CD4-positive, alpha-beta T cell treated with Interleukin-2 at 100 ng/mL for 4 hours (primary cell): Measurements from ENCODE around the gene NRSN2.

Experiments
- DNase-seq: peaks from one replicate; pipeline ENCODE4 v3.0.0-alpha.2; 2020; ENCODE audit warnings: low spot score

Gene NRSN2

GRCh38 chr20:346640-347316 lies at the start of gene NRSN2:
NRSN2 (plus strand) TSS chr20:347111; CDS start chr20:349644, 2,533 bp downstream.
- no peak for DNase-seq

- DNase-seq: peak; percentile 32
Observed at GRCh38 chr20:297925-298775, 48.8 kb upstream of the NRSN2 start.

GRCh38 chr20:298776-299391 lies 48.0 kb upstream of the NRSN2 start:
- DNase-seq: peak; percentile 10

- no peak for DNase-seq
Observed at GRCh38 chr20:300345-300990, 46.4 kb upstream of the NRSN2 start.

- DNase-seq: no peak
Observed at GRCh38 chr20:301886-302848, 44.7 kb upstream of the NRSN2 start.

GRCh38 chr20:305745-306144 lies 41.2 kb upstream of the NRSN2 start:
- DNase-seq: no peak

GRCh38 chr20:308427-309038 lies 38.4 kb upstream of the NRSN2 start:
- DNase-seq: no peak

GRCh38 chr20:309306-309840 lies 37.5 kb upstream of the NRSN2 start:
- DNase-seq: no peak

- DNase-seq: peak; percentile 73
Observed at GRCh38 chr20:309841-310644, 36.9 kb upstream of the NRSN2 start.

GRCh38 chr20:310645-311044 lies 36.3 kb upstream of the NRSN2 start:
- no peak for DNase-seq

- DNase-seq: no peak
Observed at GRCh38 chr20:311609-312008, 35.3 kb upstream of the NRSN2 start.

GRCh38 chr20:312067-312466 lies 34.8 kb upstream of the NRSN2 start:
- DNase-seq: no peak

- DNase-seq: no peak
Observed at GRCh38 chr20:312866-313265, 34.0 kb upstream of the NRSN2 start.

GRCh38 chr20:313402-313801 lies 33.5 kb upstream of the NRSN2 start:
- DNase-seq: no peak

GRCh38 chr20:313948-314347 lies 33.0 kb upstream of the NRSN2 start:
- DNase-seq: no peak

GRCh38 chr20:316316-317068 lies 30.4 kb upstream of the NRSN2 start:
- no peak for DNase-seq

- DNase-seq: peak; percentile 87
Observed at GRCh38 chr20:324177-325044, 22.5 kb upstream of the NRSN2 start.
